ENCODE measurements around the gene SUSD5. TPM values are rescaled to one million over a fixed set of nuclear protein-coding genes. Genes with fewer than 3 reads are reported as not detected.

SUSD5 gene
- total RNA-seq, 1 experiment from 2014 or later: 1.2 TPM

DNA sequence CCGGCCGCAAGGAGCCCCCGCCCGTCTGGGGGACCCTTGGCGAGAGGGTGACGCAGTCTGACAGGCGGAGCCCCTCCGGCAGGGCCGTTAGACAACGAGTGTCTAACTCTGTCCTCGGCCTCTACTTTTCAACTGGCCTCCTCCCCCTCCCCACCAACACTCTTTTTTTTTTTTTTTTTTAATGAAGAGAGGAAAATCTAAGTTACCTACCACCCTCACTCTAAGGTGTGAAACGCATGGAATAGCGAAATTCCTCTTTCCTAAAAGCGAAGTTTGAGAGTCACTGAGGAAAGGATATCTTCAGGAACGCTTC, 521 bp upstream of the SUSD5 start:
- Mint-ChIP-seq H3K4me1 (peaks cover 12% of the 10 kb centered on the region), H3K27me3 (ENCODE audit: low read depth) (peaks cover 81% of the 10 kb centered on the region), H3K36me3 (no peaks in the 10 kb centered on the region), H3K4me3 (peak overlapping the region; percentile 75), H3K27ac (no peak overlapping the region), H3K9me3 (no peaks in the 10 kb centered on the region)
- CTCF ChIA-PET: interaction anchor here (2.9 to 3.0 kb wide), 2 partner anchors 88 to 154 kb away, joined by 10 to 16 read pairs; no protein-coding TSS in a partner anchor
- TF ChIP-seq, protein P1, sequence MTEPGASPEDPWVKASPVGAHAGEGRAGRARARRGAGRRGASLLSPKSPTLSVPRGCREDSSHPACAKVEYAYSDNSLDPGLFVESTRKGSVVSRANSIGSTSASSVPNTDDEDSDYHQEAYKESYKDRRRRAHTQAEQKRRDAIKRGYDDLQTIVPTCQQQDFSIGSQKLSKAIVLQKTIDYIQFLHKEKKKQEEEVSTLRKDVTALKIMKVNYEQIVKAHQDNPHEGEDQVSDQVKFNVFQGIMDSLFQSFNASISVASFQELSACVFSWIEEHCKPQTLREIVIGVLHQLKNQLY (CRISPR knock-in tag; IDR thresholded peaks at IDR 0.05): no peak
- TF ChIP-seq, protein P2, sequence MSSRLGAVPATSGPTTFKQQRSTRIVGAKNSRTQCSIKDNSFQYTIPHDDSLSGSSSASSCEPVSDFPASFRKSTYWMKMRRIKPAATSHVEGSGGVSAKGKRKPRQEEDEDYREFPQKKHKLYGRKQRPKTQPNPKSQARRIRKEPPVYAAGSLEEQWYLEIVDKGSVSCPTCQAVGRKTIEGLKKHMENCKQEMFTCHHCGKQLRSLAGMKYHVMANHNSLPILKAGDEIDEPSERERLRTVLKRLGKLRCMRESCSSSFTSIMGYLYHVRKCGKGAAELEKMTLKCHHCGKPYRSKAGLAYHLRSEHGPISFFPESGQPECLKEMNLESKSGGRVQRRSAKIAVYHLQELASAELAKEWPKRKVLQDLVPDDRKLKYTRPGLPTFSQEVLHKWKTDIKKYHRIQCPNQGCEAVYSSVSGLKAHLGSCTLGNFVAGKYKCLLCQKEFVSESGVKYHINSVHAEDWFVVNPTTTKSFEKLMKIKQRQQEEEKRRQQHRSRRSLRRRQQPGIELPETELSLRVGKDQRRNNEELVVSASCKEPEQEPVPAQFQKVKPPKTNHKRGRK (CRISPR knock-in tag; IDR thresholded peaks at IDR 0.05; ENCODE audit: borderline replicate concordance): no peak
- TF ChIP-seq, protein P3, sequence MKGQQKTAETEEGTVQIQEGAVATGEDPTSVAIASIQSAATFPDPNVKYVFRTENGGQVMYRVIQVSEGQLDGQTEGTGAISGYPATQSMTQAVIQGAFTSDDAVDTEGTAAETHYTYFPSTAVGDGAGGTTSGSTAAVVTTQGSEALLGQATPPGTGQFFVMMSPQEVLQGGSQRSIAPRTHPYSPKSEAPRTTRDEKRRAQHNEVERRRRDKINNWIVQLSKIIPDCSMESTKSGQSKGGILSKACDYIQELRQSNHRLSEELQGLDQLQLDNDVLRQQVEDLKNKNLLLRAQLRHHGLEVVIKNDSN (CRISPR knock-in tag; IDR thresholded peaks at IDR 0.05): no peak
- TF ChIP-seq JAZF1 (CRISPR knock-in tag; IDR thresholded peaks at IDR 0.05): no peak
- TF ChIP-seq, protein P4, sequence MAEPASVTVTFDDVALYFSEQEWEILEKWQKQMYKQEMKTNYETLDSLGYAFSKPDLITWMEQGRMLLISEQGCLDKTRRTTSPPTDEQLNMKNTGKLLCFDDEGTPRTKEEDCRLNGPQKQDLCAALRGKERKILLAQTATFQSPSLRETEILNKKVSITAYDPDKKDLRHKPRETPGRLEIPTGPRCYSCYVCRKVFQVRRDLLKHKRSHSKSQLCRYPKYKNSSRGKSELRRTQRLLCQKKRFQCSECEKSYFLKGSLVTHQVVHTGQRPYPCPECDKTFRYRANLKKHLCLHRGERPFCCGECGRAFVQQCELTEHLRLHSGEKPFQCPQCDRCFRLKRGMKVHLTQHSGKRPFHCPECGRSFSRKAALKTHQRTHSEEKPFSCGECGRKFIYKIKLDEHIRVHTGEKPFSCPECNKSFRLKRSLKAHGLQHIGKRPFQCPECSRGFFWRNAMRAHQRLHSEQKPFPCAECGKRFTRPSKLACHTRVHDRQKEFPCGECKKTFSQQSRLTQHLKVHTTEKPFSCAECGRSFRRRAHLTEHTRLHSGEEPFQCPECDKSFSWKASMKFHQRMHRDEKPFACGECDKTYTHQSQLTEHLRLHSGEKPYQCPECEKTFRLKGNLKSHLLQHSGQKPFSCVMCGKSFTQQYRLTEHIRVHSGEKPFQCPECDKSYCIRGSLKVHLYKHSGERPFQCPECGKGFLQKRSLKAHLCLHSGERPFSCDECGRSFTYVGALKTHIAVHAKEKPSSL (CRISPR knock-in tag; conservative IDR thresholded peaks at IDR 0.05): no peak
- TF ChIP-seq, protein P5, sequence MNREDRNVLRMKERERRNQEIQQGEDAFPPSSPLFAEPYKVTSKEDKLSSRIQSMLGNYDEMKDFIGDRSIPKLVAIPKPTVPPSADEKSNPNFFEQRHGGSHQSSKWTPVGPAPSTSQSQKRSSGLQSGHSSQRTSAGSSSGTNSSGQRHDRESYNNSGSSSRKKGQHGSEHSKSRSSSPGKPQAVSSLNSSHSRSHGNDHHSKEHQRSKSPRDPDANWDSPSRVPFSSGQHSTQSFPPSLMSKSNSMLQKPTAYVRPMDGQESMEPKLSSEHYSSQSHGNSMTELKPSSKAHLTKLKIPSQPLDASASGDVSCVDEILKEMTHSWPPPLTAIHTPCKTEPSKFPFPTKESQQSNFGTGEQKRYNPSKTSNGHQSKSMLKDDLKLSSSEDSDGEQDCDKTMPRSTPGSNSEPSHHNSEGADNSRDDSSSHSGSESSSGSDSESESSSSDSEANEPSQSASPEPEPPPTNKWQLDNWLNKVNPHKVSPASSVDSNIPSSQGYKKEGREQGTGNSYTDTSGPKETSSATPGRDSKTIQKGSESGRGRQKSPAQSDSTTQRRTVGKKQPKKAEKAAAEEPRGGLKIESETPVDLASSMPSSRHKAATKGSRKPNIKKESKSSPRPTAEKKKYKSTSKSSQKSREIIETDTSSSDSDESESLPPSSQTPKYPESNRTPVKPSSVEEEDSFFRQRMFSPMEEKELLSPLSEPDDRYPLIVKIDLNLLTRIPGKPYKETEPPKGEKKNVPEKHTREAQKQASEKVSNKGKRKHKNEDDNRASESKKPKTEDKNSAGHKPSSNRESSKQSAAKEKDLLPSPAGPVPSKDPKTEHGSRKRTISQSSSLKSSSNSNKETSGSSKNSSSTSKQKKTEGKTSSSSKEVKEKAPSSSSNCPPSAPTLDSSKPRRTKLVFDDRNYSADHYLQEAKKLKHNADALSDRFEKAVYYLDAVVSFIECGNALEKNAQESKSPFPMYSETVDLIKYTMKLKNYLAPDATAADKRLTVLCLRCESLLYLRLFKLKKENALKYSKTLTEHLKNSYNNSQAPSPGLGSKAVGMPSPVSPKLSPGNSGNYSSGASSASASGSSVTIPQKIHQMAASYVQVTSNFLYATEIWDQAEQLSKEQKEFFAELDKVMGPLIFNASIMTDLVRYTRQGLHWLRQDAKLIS (CRISPR knock-in tag; IDR thresholded peaks at IDR 0.05; ENCODE audit: borderline replicate concordance): no peak
- ATAC-seq (no peak), DNase-seq (ENCODE audit: low spot score) (no peak)
- POLR2A ChIA-PET: no interaction called here

DNA sequence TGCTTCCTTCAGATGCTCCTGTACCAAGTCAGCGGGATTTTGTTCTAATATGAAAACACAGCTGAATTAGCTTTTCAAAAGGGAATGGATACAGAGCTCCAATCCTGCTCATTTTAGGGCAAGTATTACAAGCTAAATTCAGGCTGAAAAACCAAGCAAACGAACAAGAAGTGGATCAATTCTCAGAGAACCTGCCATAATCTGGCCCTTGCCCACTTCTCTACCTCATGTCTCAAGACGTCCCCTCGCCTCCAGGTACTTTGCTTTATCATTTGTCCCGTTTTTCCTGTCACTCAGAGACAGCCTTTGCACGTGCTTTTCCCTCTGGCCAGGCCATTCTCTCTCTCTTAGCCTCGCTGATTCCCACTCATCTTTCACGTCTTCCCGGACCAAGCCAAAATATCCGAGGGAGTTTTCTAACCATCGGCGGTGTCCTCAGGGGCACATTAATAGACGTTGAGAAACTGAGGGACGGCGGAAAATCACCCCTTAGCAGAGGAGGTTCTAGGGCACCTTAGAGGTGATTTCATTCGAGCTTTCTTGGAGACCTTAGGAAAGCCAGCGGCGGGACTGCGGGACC, 654 bp downstream of the SUSD5 start:
- TF ChIP-seq ZNF671 (CRISPR knock-in tag; IDR thresholded peaks at IDR 0.05): no peak
- TF ChIP-seq SMAD3 (CRISPR knock-in tag; IDR thresholded peaks at IDR 0.05; ENCODE audit: borderline replicate concordance): no peak
- no peak for TF ChIP-seq ZNF219 (CRISPR knock-in tag; IDR thresholded peaks at IDR 0.05; ENCODE audit: borderline replicate concordance)
- TF ChIP-seq, protein P6, sequence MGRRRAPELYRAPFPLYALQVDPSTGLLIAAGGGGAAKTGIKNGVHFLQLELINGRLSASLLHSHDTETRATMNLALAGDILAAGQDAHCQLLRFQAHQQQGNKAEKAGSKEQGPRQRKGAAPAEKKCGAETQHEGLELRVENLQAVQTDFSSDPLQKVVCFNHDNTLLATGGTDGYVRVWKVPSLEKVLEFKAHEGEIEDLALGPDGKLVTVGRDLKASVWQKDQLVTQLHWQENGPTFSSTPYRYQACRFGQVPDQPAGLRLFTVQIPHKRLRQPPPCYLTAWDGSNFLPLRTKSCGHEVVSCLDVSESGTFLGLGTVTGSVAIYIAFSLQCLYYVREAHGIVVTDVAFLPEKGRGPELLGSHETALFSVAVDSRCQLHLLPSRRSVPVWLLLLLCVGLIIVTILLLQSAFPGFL (CRISPR knock-in tag; IDR thresholded peaks at IDR 0.05; ENCODE audit: borderline replicate concordance): no peak
- TF ChIP-seq TEAD1 (CRISPR knock-in tag; IDR thresholded peaks at IDR 0.05): no peak
- TF ChIP-seq FOXJ3 (CRISPR knock-in tag; IDR thresholded peaks at IDR 0.05; ENCODE audit: borderline replicate concordance): no peak
- no peak for TF ChIP-seq CREM (CRISPR knock-in tag; IDR thresholded peaks at IDR 0.05)
- TF ChIP-seq RELA (CRISPR knock-in tag; IDR thresholded peaks at IDR 0.05; ENCODE audit: borderline replicate concordance): no peak
- TF ChIP-seq ZBTB21 (CRISPR knock-in tag; IDR thresholded peaks at IDR 0.05; ENCODE audit: borderline replicate concordance): no peak
- TF ChIP-seq, protein P7, sequence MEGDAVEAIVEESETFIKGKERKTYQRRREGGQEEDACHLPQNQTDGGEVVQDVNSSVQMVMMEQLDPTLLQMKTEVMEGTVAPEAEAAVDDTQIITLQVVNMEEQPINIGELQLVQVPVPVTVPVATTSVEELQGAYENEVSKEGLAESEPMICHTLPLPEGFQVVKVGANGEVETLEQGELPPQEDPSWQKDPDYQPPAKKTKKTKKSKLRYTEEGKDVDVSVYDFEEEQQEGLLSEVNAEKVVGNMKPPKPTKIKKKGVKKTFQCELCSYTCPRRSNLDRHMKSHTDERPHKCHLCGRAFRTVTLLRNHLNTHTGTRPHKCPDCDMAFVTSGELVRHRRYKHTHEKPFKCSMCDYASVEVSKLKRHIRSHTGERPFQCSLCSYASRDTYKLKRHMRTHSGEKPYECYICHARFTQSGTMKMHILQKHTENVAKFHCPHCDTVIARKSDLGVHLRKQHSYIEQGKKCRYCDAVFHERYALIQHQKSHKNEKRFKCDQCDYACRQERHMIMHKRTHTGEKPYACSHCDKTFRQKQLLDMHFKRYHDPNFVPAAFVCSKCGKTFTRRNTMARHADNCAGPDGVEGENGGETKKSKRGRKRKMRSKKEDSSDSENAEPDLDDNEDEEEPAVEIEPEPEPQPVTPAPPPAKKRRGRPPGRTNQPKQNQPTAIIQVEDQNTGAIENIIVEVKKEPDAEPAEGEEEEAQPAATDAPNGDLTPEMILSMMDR (IDR thresholded peaks at IDR 0.05): no peak
- TF ChIP-seq, protein P3 (CRISPR knock-in tag; IDR thresholded peaks at IDR 0.05): no peak
- TF ChIP-seq NFE2L1 (CRISPR knock-in tag; IDR thresholded peaks at IDR 0.05): no peak
- TF ChIP-seq MYBL2 (CRISPR knock-in tag; IDR thresholded peaks at IDR 0.05): no peak
- no peak for TF ChIP-seq RORB (CRISPR knock-in tag; IDR thresholded peaks at IDR 0.05)
- TF ChIP-seq NR3C1 (CRISPR knock-in tag; conservative IDR thresholded peaks at IDR 0.05; ENCODE audit: low read depth): no peak
- CTCF ChIA-PET: interaction anchor here (1.0 to 3.0 kb wide), 5 partner anchors 61 to 155 kb away, joined by 3 to 16 read pairs (median 8); no protein-coding TSS in a partner anchor
- H3K36me3 Mint-ChIP-seq: no peaks in the 10 kb centered on the region
- no peaks in the 10 kb centered on the region for H3K9me3 Mint-ChIP-seq
- H3K27ac Mint-ChIP-seq: no peak overlapping the region
- no peak; the same call in 1 of the 2 replicates for ATAC-seq
- DNase-seq (ENCODE audit: low spot score): no peak
- H3K4me3 Mint-ChIP-seq: peak overlapping the region; percentile 75
- POLR2A ChIA-PET: no interaction called here
- peaks cover 80% of the 10 kb centered on the region for H3K27me3 Mint-ChIP-seq (ENCODE audit: low read depth)
- peaks cover 12% of the 10 kb centered on the region for H3K4me1 Mint-ChIP-seq
